Body of pancreas (tissue), 4 donors: ENCODE data around the gene FBXO22. TPM values are rescaled to one million over a fixed set of nuclear protein-coding genes. Genes with fewer than 3 reads are reported as not detected.
A peak's percentile ranks its signal among the peaks of the same experiment; 100 is the strongest.

Source experiments
- ATAC-seq: fragments of 150-250 bp; one replicate; pipeline ENCODE4 v1.9.1; 2016
- DNase-seq, 4 donors: peaks; one replicate each; pipeline ENCODE4 v3.0.0-alpha.2; 2019
- H3K27ac ChIP-seq, 4 donors: fragments of 200-600 bp; sonication (generic); 1 replicate in 3 of 4; 2 replicates in 1 of 4; pipeline versions ENCODE4 v1.5.1 to v1.6.1; 2016 to 2019; ENCODE audit warnings: mild to moderate bottlenecking in 1 of 4, mixed read lengths in 1 of 4, moderate library complexity in 1 of 4
- H3K27me3 ChIP-seq, 2 donors: fragments of 200-600 bp; sonication (generic); one replicate each; pipeline ENCODE4 v1.6.0; 2016; ENCODE audit warnings: mild to moderate bottlenecking in 1 of 2
- H3K36me3 ChIP-seq, 2 donors: fragments of 200-600 bp; sonication (generic); replicated peaks in 1 of 2; 2 replicates each; pipeline ENCODE4 v1.5.1; 2016; ENCODE audit warnings: low read depth in 2 of 2; ENCODE audit not compliant: insufficient read depth in 1 of 2
- H3K4me1 ChIP-seq: fragments of 200-600 bp; sonication (generic); one replicate; pipeline ENCODE4 v1.6.0; 2016
- H3K4me3 ChIP-seq, 2 donors: fragments of 200-600 bp; sonication (generic); 1 replicate in 1 of 2; 2 replicates in 1 of 2; pipeline ENCODE4 v1.5.1; 2016 to 2019
- H3K9me3 ChIP-seq, 3 donors: fragments of 200-600 bp; sonication (generic); 1 replicate in 2 of 3; 2 replicates in 1 of 3; pipeline ENCODE4 v1.5.1; 2016
- CTCF ChIP-seq, 7 experiments: fragments of 450-650 bp in 4 of 7; fragments of 200-600 bp in 3 of 7; sonication (generic) in 3 of 7; IDR thresholded peaks; one replicate each; pipeline ENCODE4 v1.5.1; 2016 to 2019; ENCODE audit warnings: antibody characterized with exemption in 7 of 7
- POLR2A ChIP-seq, 3 donors: fragments of 450-650 bp; IDR thresholded peaks; one replicate each; pipeline ENCODE4 v1.6.1; 2016; ENCODE audit warnings: antibody characterized with exemption in 3 of 3, mild to moderate bottlenecking in 2 of 3
- WGBS, 2 donors: methylation state at CpG; one replicate each; pipeline ENCODE4 v1.1.5; 2017; 5-methylcytosine and 5-hydroxymethylcytosine counted together
- intact Hi-C: fragments of 100-400 bp; cut with DNase I; formaldehyde crosslinking; loops from one replicate; pipeline ENCODE4 v1.15.1; 2023
- total RNA-seq, 2 donors: library from RNA; depleted of rRNA; stranded (reverse); fragments of >200 nt; gene quantifications; one replicate each; pipeline ENCODE4 v1.1.0, GENCODE V29; 2016

The FBXO22 gene
- total RNA-seq, 2 donors from 2014 or later = 13.5 to 23.9 TPM

GRCh38 chr15:75928680-75929608 is 25.3 kb downstream of the FBXO22 start:
- ATAC-seq (peak; percentile 72), DNase-seq (peak; percentile 57 to 71 (median 62))
- H3K9me3 ChIP-seq = no peaks in the 10 kb centered on the region
- H3K4me3 ChIP-seq = no peak overlapping the region
- intact Hi-C loops = no loop called here
- TF ChIP-seq POLR2A (IDR thresholded peaks at IDR 0.05) (no peak), CTCF (IDR thresholded peaks at IDR 0.05) (peak in 6 of 7 experiments; percentile 14 to 60 (median 40))
- H3K27me3 ChIP-seq = no peaks in the 10 kb centered on the region
- H3K27ac ChIP-seq = peak overlapping the region in 1 of 4 donors; percentile 15
- H3K36me3 ChIP-seq = peaks cover 0 to 2% of the 10 kb centered on the region in 2 donors
- peaks cover 8% of the 10 kb centered on the region for H3K4me1 ChIP-seq
- WGBS, 2 donors = 61 to 63% methylated on average over 9 of the region's 9 CpGs

GRCh38 chr15:75929799-75930565 is 26.3 kb downstream of the FBXO22 start:
- H3K27ac ChIP-seq = no peak overlapping the region
- DNase-seq (peak in 1 of 4 donors; percentile 15), ATAC-seq (peak; percentile 12)
- 33 to 38% methylated on average over 5 of the region's 5 CpGs for WGBS, 2 donors
- peaks cover 8% of the 10 kb centered on the region for H3K4me1 ChIP-seq
- H3K27me3 ChIP-seq = no peaks in the 10 kb centered on the region
- no peak overlapping the region for H3K4me3 ChIP-seq
- peaks cover 0 to 2% of the 10 kb centered on the region in 2 donors for H3K36me3 ChIP-seq
- TF ChIP-seq POLR2A (IDR thresholded peaks at IDR 0.05) = no peak
- TF ChIP-seq CTCF (IDR thresholded peaks at IDR 0.05) = no peak
- intact Hi-C loops = no loop called here
- H3K9me3 ChIP-seq = no peaks in the 10 kb centered on the region

GRCh38 chr15:75930866-75931265 is 27.2 kb downstream of the FBXO22 start:
- peaks cover 0 to 2% of the 10 kb centered on the region in 2 donors for H3K36me3 ChIP-seq
- intact Hi-C loops = no loop called here
- DNase-seq (no peak), ATAC-seq (no peak)
- 80 to 86% methylated on average over 2 of the region's 2 CpGs for WGBS, 2 donors
- no peaks in the 10 kb centered on the region for H3K27me3 ChIP-seq
- no peak for TF ChIP-seq POLR2A (IDR thresholded peaks at IDR 0.05)
- no peak for TF ChIP-seq CTCF (IDR thresholded peaks at IDR 0.05)
- H3K9me3 ChIP-seq = no peaks in the 10 kb centered on the region
- peaks cover 8% of the 10 kb centered on the region for H3K4me1 ChIP-seq
- no peak overlapping the region for H3K27ac ChIP-seq
- H3K4me3 ChIP-seq = no peak overlapping the region

- TF ChIP-seq POLR2A (IDR thresholded peaks at IDR 0.05) (no peak), CTCF (IDR thresholded peaks at IDR 0.05) (no peak)
- 85 to 86% methylated on average over 3 of the region's 3 CpGs for WGBS, 2 donors
- intact Hi-C loops = no loop called here
- no peaks in the 10 kb centered on the region for H3K4me1 ChIP-seq
- no peak overlapping the region for H3K27ac ChIP-seq
- ATAC-seq (no peak), DNase-seq (no peak)
- no peak overlapping the region for H3K4me3 ChIP-seq
- H3K27me3 ChIP-seq = no peaks in the 10 kb centered on the region
- H3K36me3 ChIP-seq = no peaks in the 10 kb centered on the region
- no peaks in the 10 kb centered on the region for H3K9me3 ChIP-seq
Measured at GRCh38 chr15:75942464-75942863, 38.8 kb downstream of the FBXO22 start.
